Measurements from ENCODE around the gene CDH23.

GRCh38 chr10:71408436-71409225 lies 11.9 kb downstream of the CDH23 start:
- TF ChIP-seq, protein P1, sequence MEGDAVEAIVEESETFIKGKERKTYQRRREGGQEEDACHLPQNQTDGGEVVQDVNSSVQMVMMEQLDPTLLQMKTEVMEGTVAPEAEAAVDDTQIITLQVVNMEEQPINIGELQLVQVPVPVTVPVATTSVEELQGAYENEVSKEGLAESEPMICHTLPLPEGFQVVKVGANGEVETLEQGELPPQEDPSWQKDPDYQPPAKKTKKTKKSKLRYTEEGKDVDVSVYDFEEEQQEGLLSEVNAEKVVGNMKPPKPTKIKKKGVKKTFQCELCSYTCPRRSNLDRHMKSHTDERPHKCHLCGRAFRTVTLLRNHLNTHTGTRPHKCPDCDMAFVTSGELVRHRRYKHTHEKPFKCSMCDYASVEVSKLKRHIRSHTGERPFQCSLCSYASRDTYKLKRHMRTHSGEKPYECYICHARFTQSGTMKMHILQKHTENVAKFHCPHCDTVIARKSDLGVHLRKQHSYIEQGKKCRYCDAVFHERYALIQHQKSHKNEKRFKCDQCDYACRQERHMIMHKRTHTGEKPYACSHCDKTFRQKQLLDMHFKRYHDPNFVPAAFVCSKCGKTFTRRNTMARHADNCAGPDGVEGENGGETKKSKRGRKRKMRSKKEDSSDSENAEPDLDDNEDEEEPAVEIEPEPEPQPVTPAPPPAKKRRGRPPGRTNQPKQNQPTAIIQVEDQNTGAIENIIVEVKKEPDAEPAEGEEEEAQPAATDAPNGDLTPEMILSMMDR (conservative IDR thresholded peaks at IDR 0.05; ENCODE audit: low read depth, low read length), result no peak
- no peak for TF ChIP-seq EZH2 (IDR thresholded peaks at IDR 0.05; ENCODE audit: low read length, unreplicated experiment)
- no peak for TF ChIP-seq EZH2phosphoT487 (IDR thresholded peaks at IDR 0.05; ENCODE audit: borderline replicate concordance, low read length)
